NT2/D1 (cell line): Measurements from ENCODE around the gene CNIH2.

Experiments used
- DNase-seq: peaks from one replicate; pipeline ENCODE4 v3.0.0-alpha.2; 2011; ENCODE audit warnings: low read depth, low spot score
- H3K27me3 ChIP-seq: 2 replicates; pipeline ENCODE4 v1.6.0; 2011; ENCODE audit warnings: mild to moderate bottlenecking; ENCODE audit not compliant: insufficient read length, insufficient read depth
- H3K36me3 ChIP-seq: 2 replicates; pipeline ENCODE4 v1.6.1; 2011; ENCODE audit warnings: mild to moderate bottlenecking, low read length, mixed read lengths; ENCODE audit not compliant: insufficient read depth, insufficient read length
- H3K4me1 ChIP-seq: 2 replicates; pipeline ENCODE4 v1.5.1; 2011; ENCODE audit not compliant: insufficient read depth, insufficient read length
- H3K4me3 ChIP-seq: 2 replicates; pipeline ENCODE4 v1.5.1; 2011; ENCODE audit warnings: low read depth; ENCODE audit not compliant: insufficient read length
- H3K9ac ChIP-seq: 2 replicates; pipeline ENCODE4 v1.6.0; 2011; ENCODE audit warnings: low read depth; ENCODE audit not compliant: insufficient read length
- H3K9me3 ChIP-seq: 2 replicates; pipeline ENCODE4 v1.5.1; 2011; ENCODE audit warnings: mild to moderate bottlenecking, low read length; ENCODE audit not compliant: insufficient read depth
- SUZ12 ChIP-seq: IDR thresholded peaks from 2 replicates; pipeline ENCODE4 v1.6.1; 2011; ENCODE audit not compliant: insufficient read length, insufficient read depth; ENCODE audit errors: extremely low read depth
- YY1 ChIP-seq: IDR thresholded peaks from 2 replicates; pipeline ENCODE4 v1.6.1; 2011; ENCODE audit not compliant: insufficient read length, insufficient read depth
- ZNF274 ChIP-seq: IDR thresholded peaks from 2 replicates; pipeline ENCODE4 v1.6.1; 2011; ENCODE audit warnings: mild to moderate bottlenecking, low read depth, low read length

CNIH2 gene

DNA sequence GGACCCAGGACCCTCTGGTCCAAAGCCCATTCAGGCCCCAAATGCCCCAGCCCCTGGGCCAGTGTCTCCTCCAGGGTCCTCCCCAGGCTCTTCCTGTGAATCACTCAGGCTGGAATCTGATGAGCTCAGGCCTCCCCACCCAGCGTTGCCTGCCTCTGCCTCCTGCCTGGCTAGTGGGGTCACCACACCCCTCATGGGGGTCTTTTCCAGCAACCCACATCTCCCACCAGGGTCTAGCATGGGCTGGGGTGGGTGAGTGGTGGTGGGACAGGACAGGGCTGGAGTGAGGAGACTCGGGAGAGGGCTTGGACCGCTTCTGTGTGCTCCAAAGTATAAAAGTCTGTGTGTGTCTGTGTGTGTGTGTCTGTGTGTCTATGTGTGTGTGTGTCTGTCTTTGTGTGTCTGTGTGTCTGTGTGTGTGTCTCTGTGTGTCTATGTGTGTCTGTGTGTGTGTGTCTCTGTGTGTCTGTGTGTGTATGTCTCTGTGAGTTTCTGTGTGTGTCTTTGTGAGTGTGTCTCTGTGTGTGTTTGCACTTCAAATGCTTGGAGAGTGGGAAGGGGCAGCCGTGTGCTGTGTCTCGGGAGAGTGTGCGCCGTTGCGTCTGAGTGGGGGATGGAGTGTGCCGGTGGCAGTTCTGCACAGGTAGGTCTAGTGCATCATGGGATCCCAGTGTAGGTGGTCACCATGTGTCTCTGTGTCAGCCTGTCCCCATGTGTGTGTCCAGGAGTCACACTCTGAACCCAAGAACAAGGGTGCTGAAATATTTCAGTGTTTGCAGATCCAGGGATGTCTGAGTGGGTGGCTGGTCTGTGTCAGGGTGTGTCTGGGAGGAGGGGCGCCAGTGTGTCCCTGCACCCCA is 49.4 kb downstream of the CNIH2 start:
- Histone ChIP-seq H3K9ac (peak overlapping the region; percentile 53), H3K36me3 (peaks cover 17% of the 10 kb centered on the region), H3K27me3 (no peaks in the 10 kb centered on the region), H3K4me3 (no peak overlapping the region), H3K9me3 (no peaks in the 10 kb centered on the region), H3K4me1 (peaks cover 37% of the 10 kb centered on the region)
- TF ChIP-seq SUZ12, result no peak
- TF ChIP-seq ZNF274, result no peak
- no peak for TF ChIP-seq YY1
- no peak for DNase-seq

DNA sequence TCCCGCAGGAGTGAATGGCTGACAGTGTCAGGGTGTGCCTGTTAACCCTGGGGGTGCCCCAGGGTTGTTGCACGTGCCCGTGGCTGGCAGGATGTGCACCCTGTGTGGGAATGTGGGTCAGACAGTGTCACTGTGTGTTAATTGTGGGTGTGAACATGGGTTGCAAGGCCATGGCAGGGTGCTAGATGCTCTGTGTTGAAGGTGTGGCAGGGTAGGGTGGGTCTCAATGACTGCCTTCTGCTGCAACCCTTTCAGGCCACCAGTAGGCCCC is 50.0 kb downstream of the CNIH2 start:
- Histone ChIP-seq H3K4me1 (peaks cover 37% of the 10 kb centered on the region), H3K4me3 (no peak overlapping the region), H3K27me3 (no peaks in the 10 kb centered on the region), H3K36me3 (peaks cover 22% of the 10 kb centered on the region), H3K9me3 (no peaks in the 10 kb centered on the region), H3K9ac (peak overlapping the region; percentile 53)
- DNase-seq, result no peak
- no peak for TF ChIP-seq ZNF274

DNA sequence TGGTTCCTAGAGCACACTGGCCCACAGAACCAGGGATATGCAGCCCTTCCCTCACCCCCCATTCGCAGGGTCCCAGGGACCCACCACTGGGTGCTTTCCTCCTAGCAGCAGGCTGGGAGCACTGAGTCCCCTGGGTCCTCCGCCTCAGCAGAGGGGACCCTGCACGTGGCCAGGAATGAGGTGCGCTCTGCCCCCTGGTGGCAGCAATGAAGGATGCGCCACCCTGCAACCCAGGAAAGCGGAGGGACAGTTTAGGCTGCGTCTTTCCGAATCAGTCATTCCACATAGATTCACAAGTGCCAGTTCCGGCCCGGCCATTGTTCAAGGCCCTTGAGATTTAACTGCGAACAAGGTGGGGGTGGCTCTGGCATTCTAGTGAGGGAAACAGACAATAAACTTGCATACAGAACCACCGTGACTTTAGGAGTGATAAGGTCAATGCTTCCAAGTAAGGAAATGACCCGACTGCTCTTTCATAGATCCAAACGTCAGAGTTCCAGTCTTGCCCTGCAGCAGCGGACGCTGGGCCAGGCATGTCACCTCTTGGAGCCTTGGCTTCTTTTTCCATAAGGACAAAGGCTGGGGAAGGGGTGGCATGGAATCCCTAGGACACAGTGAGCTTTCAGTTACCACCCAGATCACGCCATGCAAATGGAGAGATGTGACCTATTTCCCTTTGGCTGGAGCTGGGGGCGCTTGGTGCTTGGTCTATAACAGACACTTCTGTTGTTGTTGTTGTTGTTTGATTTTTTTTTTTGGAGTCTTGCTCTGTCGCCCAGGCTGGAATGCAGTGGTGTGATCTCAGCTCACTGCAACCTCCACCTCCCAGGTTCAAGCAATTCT is 50.5 kb downstream of the CNIH2 start:
- no peak overlapping the region for H3K4me3 ChIP-seq
- H3K9me3 ChIP-seq, result no peaks in the 10 kb centered on the region
- H3K27me3 ChIP-seq, result no peaks in the 10 kb centered on the region
- no peak for DNase-seq
- peaks cover 37% of the 10 kb centered on the region for H3K4me1 ChIP-seq
- H3K36me3 ChIP-seq, result peaks cover 28% of the 10 kb centered on the region
- TF ChIP-seq ZNF274 (no peak), YY1 (no peak), SUZ12 (no peak)
- H3K9ac ChIP-seq, result peak overlapping the region; percentile 53

DNA sequence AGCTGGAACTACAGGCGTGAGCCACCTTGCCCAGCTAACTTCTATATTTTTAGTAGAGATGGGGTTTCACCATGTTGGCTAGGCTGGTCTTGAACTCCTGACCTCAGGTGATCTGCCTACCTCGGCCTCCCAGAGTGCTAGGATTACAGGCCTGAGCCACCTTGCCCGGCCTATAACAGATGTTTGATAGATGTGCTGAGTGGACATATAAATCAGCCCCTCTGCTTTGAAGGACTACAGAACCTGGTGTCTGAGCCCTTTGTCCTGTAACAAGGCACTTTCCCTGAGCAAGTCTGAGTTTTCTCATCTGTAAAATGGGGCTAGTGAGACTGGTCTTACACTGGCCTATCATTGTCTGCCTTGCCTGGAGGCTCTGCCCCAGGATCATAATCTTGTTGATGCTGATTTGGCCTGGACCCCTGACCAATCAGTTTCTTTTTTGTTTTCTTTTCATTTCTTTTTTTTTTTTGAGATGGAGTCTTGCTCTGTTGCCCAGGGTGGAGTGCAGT is 51.2 kb downstream of the CNIH2 start:
- no peak for DNase-seq
- Histone ChIP-seq H3K4me3 (no peak overlapping the region), H3K9me3 (no peaks in the 10 kb centered on the region), H3K9ac (no peak overlapping the region), H3K27me3 (no peaks in the 10 kb centered on the region), H3K4me1 (peaks cover 36% of the 10 kb centered on the region), H3K36me3 (peaks cover 34% of the 10 kb centered on the region)
- TF ChIP-seq YY1 (no peak), SUZ12 (no peak), ZNF274 (no peak)

DNA sequence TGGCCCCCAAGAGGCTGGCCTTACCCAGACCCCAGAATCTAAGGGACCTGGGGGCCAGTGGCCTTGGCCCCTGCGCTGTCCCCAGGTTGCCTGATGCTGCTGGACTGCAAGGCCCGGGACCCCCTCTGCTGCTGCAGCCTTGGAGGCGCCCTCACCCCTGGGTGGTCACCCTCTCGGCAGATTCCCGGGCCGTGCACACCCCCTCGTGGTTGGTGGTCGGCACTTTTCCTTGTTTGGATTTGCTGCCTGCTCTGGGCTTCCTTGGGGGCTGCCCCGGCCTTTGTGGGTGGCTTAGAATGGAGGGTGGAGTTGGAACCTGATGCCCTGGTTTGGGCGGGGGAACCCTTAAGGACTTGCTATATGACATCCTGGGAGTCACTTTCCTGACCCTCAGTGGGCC is 53.0 kb downstream of the CNIH2 start:
- Histone ChIP-seq H3K4me3 (no peak overlapping the region), H3K36me3 (peaks cover 45% of the 10 kb centered on the region), H3K9me3 (no peaks in the 10 kb centered on the region), H3K9ac (no peak overlapping the region), H3K27me3 (no peaks in the 10 kb centered on the region), H3K4me1 (peaks cover 26% of the 10 kb centered on the region)
- TF ChIP-seq SUZ12, result no peak
- TF ChIP-seq YY1, result no peak
- TF ChIP-seq ZNF274, result no peak
- DNase-seq, result no peak

DNA sequence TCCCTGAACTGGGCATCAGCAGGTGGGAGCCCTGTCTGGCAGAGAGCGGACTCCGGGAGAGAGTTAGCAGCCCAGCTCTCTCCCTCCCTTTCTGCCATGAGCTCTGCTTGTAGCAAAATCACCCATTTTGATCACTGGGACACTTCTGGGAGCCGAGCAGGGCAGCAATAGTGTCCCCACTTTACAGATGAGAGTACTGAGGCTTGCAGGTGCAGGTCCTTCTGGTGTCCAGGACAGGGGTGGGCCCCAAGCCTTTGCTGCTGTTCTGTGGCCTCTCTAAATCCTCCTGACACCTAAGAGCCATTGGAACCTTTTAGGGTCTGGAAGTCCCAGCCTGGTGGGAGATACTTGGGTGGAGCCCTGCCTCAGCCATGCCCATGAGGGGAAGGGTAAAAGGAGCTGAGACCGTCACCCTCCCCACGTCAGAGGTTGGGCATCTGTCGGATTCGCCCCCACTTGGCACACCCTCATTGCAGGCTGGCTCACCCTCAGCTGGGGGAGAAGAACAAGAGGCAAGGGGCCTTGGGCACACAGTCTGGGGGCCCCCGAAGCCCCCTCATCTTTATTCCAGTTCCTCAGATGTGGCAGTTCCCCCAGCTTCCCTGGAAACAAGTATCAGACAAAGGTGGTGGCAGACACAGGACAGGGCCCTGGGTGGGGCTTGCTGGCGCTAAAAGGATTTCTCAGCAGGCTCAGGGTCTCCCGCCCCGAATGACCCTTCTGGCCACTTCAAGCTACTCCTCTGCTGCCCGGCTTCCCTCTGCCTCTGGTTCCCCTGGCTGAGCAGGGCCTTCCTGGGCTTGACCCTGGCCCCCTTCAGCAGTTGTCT is 53.8 kb downstream of the CNIH2 start:
- Histone ChIP-seq H3K36me3 (peaks cover 45% of the 10 kb centered on the region), H3K27me3 (no peaks in the 10 kb centered on the region), H3K9ac (no peak overlapping the region), H3K9me3 (no peaks in the 10 kb centered on the region), H3K4me1 (peaks cover 20% of the 10 kb centered on the region), H3K4me3 (no peak overlapping the region)
- DNase-seq, result no peak
- no peak for TF ChIP-seq SUZ12
